ENCODE measurements around the gene PLSCR4.

Gene PLSCR4

GRCh38 chr3:146160964-146161662 is 89.8 kb downstream of the PLSCR4 start, which contains the start of gene PLOD2:
Gene PLOD2 (minus strand): TSS chr3:146161184. CDS start chr3:146160989, 195 bp downstream.
- peak; percentile 90 for DNase-seq (ENCODE audit: low spot score)

GRCh38 chr3:146160321-146160963 is 90.5 kb downstream of the PLSCR4 start:
- DNase-seq (ENCODE audit: low spot score), result peak; percentile 76

- DNase-seq (ENCODE audit: low spot score), result no peak
Observed at GRCh38 chr3:146159616-146160320, 91.1 kb downstream of the PLSCR4 start.

- no peak for DNase-seq (ENCODE audit: low spot score)
Observed at GRCh38 chr3:146159037-146159436, 91.9 kb downstream of the PLSCR4 start.

GRCh38 chr3:146157325-146158060 is 93.4 kb downstream of the PLSCR4 start:
- DNase-seq (ENCODE audit: low spot score), result no peak

GRCh38 chr3:146156666-146157314 is 94.1 kb downstream of the PLSCR4 start:
- no peak for DNase-seq (ENCODE audit: low spot score)

GRCh38 chr3:146156095-146156494 is 94.8 kb downstream of the PLSCR4 start:
- no peak for DNase-seq (ENCODE audit: low spot score)

- no peak for DNase-seq (ENCODE audit: low spot score)
Observed at GRCh38 chr3:146154995-146155394, 95.9 kb downstream of the PLSCR4 start.

GRCh38 chr3:146154316-146154715 is 96.6 kb downstream of the PLSCR4 start:
- no peak for DNase-seq (ENCODE audit: low spot score)

- no peak for DNase-seq (ENCODE audit: low spot score)
Observed at GRCh38 chr3:146153429-146153828, 97.5 kb downstream of the PLSCR4 start.

GRCh38 chr3:146152834-146153233 is 98.1 kb downstream of the PLSCR4 start:
- DNase-seq (ENCODE audit: low spot score), result no peak

GRCh38 chr3:146148468-146148931 is 102.4 kb downstream of the PLSCR4 start:
- DNase-seq (ENCODE audit: low spot score), result no peak

- no peak for DNase-seq (ENCODE audit: low spot score)
Observed at GRCh38 chr3:146145642-146146041, 105.3 kb downstream of the PLSCR4 start.

- DNase-seq (ENCODE audit: low spot score), result no peak
Observed at GRCh38 chr3:146142757-146143156, 108.1 kb downstream of the PLSCR4 start.

Measured in left forelimb (tissue), 1 donor.